ENCODE results near the gene KIF6. TPM values are rescaled to one million over a fixed set of nuclear protein-coding genes. Genes with fewer than 3 reads are reported as not detected.

KIF6 gene, protein sequence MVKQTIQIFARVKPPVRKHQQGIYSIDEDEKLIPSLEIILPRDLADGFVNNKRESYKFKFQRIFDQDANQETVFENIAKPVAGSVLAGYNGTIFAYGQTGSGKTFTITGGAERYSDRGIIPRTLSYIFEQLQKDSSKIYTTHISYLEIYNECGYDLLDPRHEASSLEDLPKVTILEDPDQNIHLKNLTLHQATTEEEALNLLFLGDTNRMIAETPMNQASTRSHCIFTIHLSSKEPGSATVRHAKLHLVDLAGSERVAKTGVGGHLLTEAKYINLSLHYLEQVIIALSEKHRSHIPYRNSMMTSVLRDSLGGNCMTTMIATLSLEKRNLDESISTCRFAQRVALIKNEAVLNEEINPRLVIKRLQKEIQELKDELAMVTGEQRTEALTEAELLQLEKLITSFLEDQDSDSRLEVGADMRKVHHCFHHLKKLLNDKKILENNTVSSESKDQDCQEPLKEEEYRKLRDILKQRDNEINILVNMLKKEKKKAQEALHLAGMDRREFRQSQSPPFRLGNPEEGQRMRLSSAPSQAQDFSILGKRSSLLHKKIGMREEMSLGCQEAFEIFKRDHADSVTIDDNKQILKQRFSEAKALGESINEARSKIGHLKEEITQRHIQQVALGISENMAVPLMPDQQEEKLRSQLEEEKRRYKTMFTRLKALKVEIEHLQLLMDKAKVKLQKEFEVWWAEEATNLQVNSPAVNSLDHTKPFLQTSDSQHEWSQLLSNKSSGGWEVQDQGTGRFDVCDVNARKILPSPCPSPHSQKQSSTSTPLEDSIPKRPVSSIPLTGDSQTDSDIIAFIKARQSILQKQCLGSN
- total RNA-seq (2021; ENCODE audit: unreplicated experiment) (not detected), Bru-seq, nascent RNA (percentile 3 among the genes with signal in this experiment), BruChase-seq, experiment 1, labeled RNA remaining after a 6-hour chase (percentile 1 among the genes with signal in this experiment), BruChase-seq, experiment 2, labeled RNA remaining after a 2-hour chase (percentile 1 among the genes with signal in this experiment)
- 0.01 TPM in 1 of 2 replicates, not detected in the other for polyA plus RNA-seq (2012)
- long read RNA-seq, result 0 reads

DNA sequence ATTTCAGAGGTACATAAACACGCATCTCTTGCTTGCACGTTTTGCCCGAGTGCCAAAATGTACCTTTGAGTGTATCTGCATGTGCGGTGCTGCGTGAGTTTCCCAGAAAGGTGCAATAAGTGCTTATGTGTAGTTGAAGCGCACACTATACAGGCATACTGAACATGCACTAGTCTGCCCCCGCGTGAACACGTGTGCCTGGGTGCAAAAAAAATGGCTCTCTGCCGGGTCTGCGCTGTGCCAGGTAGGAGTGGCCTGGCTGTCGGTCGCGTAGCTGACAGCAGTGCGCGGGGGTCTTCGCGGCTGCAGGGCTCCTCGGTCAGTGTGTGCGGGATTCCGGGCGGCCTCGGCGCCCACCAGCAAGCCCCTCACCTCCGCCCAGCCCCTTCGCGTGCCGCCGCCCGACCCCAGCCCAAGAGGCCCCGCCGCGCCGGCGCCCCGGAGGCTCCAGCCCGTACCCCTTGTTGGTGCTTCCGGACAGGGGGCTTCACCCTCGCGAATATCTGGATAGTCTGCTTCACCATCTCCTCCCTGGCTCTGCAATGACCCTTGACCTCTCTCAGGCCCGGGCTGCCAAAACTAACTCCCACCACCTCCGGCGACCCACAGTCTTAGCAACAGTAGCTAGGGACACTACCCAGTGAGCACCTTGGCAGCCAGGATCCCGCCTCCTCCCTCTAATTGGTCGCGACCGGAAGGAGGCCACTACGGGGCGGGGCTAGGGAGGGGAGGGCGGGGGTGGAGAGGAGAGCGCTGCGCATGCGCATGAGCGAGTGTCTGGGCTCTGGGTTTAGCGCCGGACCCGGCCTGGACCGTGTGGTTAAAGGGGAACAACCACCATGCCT lies at the start of gene KIF6:
Gene KIF6 (minus strand): TSS at position 622 of the 845 bp plus-strand sequence. CDS start 98 bp downstream, at position 524.
- no peaks in the 10 kb centered on the region for H3K36me3 ChIP-seq (ENCODE audit: control insufficient read depth in 1 of 2, insufficient read depth in 2 of 2, low read length in 2 of 2)
- H2AFZ ChIP-seq (ENCODE audit: low read depth, low read length, poor library complexity, severe bottlenecking), result no peak within 1 kb of the TSS
- DNase-seq (ENCODE audit: low read depth, low spot score) (no peak), ATAC-seq (peak; percentile 64; the same call in 1 of the 2 replicates)
- H3K79me2 ChIP-seq (ENCODE audit: insufficient read depth, low read length), result no peaks in the 10 kb centered on the region
- POLR2A ChIA-PET, result no interaction called here
- RAD21 ChIA-PET (ENCODE audit: low non-redundant PET in 1 of 2, low total read pairs in 2 of 2, uncharacterized antibody in 2 of 2, unreplicated experiment in 2 of 2), result no interaction called here
- H3K4me2 ChIP-seq (ENCODE audit: low read length), result no peak within 1 kb of the TSS
- CTCF ChIA-PET, result no interaction called here
- H3K9me2 ChIP-seq (ENCODE audit: insufficient read depth), result no peaks in the 10 kb centered on the region
- H3K9me3 ChIP-seq (ENCODE audit: control insufficient read depth in 1 of 2, insufficient read depth in 1 of 2, low read depth in 1 of 2, low read length in 2 of 2), result no peaks in the 10 kb centered on the region
- H3K9ac ChIP-seq (ENCODE audit: low read length), result no peak within 1 kb of the TSS
- no peaks in the 10 kb centered on the region for H3K4me1 ChIP-seq (ENCODE audit: control insufficient read depth in 1 of 2, insufficient read depth in 2 of 2, low read length in 2 of 2)
- intact Hi-C loops (cut with micrococcal nuclease), result no loop called here
- no peak within 1 kb of the TSS for H3K4me3 ChIP-seq (replicated peaks in 1 of 2; ENCODE audit: low read depth in 1 of 2, low read length in 2 of 2)
- no peaks in the 10 kb centered on the region for H4K20me1 ChIP-seq (ENCODE audit: insufficient read depth)
- H3K27ac ChIP-seq (ENCODE audit: low read depth, low read length), result no peak within 1 kb of the TSS
- H3K27me3 ChIP-seq (ENCODE audit: insufficient read depth, low read length), result peaks cover 15% of the 10 kb centered on the region; the same call in 1 of the 2 replicates
- no TSS peak for BruUV-seq (replicated peaks)
- TF ChIP-seq ZNF274 (IDR thresholded peaks at IDR 0.05; ENCODE audit: low read depth, low read length) (no peak), EZH2phosphoT487 (IDR thresholded peaks at IDR 0.05; ENCODE audit: borderline replicate concordance) (no peak), ELF1 (IDR thresholded peaks at IDR 0.05; ENCODE audit: borderline replicate concordance, low read depth) (no peak), TCF7L2 (IDR thresholded peaks at IDR 0.05; ENCODE audit: borderline replicate concordance, extremely low read depth, insufficient read depth, insufficient read length) (no peak), YY1 (IDR thresholded peaks at IDR 0.05; ENCODE audit: extremely low read depth, insufficient replicate concordance, low read depth, low read length) (no peak), POLR2AphosphoS5 (IDR thresholded peaks at IDR 0.05; ENCODE audit: low read depth, low read length) (no peak), FOSL1 (IDR thresholded peaks at IDR 0.05; ENCODE audit: low read depth) (no peak), CEBPB (IDR thresholded peaks at IDR 0.05; ENCODE audit: low read depth) (no peak), SIN3A (IDR thresholded peaks at IDR 0.05; ENCODE audit: low read depth) (no peak), JUND (IDR thresholded peaks at IDR 0.05) (no peak), POLR2A (IDR thresholded peaks at IDR 0.05; ENCODE audit: borderline replicate concordance, extremely low read depth, insufficient read depth, insufficient read length) (no peak), EZH2 (IDR thresholded peaks at IDR 0.05) (no peak), EGR1 (IDR thresholded peaks at IDR 0.05; ENCODE audit: low read depth) (no peak), ZFX (IDR thresholded peaks at IDR 0.05) (no peak)
- TF ChIP-seq, protein P1, sequence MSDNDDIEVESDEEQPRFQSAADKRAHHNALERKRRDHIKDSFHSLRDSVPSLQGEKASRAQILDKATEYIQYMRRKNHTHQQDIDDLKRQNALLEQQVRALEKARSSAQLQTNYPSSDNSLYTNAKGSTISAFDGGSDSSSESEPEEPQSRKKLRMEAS (IDR thresholded peaks at IDR 0.05), result no peak
- TF ChIP-seq, protein P2, sequence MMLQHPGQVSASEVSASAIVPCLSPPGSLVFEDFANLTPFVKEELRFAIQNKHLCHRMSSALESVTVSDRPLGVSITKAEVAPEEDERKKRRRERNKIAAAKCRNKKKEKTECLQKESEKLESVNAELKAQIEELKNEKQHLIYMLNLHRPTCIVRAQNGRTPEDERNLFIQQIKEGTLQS (IDR thresholded peaks at IDR 0.05), result no peak
- TF ChIP-seq, protein P3, sequence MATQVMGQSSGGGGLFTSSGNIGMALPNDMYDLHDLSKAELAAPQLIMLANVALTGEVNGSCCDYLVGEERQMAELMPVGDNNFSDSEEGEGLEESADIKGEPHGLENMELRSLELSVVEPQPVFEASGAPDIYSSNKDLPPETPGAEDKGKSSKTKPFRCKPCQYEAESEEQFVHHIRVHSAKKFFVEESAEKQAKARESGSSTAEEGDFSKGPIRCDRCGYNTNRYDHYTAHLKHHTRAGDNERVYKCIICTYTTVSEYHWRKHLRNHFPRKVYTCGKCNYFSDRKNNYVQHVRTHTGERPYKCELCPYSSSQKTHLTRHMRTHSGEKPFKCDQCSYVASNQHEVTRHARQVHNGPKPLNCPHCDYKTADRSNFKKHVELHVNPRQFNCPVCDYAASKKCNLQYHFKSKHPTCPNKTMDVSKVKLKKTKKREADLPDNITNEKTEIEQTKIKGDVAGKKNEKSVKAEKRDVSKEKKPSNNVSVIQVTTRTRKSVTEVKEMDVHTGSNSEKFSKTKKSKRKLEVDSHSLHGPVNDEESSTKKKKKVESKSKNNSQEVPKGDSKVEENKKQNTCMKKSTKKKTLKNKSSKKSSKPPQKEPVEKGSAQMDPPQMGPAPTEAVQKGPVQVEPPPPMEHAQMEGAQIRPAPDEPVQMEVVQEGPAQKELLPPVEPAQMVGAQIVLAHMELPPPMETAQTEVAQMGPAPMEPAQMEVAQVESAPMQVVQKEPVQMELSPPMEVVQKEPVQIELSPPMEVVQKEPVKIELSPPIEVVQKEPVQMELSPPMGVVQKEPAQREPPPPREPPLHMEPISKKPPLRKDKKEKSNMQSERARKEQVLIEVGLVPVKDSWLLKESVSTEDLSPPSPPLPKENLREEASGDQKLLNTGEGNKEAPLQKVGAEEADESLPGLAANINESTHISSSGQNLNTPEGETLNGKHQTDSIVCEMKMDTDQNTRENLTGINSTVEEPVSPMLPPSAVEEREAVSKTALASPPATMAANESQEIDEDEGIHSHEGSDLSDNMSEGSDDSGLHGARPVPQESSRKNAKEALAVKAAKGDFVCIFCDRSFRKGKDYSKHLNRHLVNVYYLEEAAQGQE (IDR thresholded peaks at IDR 0.05; ENCODE audit: low read depth), result no peak
